H9 (cell line): ENCODE data around the gene ANTXR2. TPM values are rescaled to one million over a fixed set of nuclear protein-coding genes. Genes with fewer than 3 reads are reported as not detected.

ENCODE experiments used
- DNase-seq: peaks from one replicate; pipeline ENCODE4 v3.0.0-alpha.2; 2017
- H2AFZ ChIP-seq: one replicate; pipeline ENCODE4 v1.6.1; 2013; ENCODE audit warnings: mild to moderate bottlenecking, low read length, control low read depth, moderate library complexity
- H2AK5ac ChIP-seq: 2 replicates; pipeline ENCODE4 v1.6.1; 2013; ENCODE audit warnings: low read length, control low read depth, mixed read lengths; ENCODE audit not compliant: insufficient read length
- H2BK120ac ChIP-seq: one replicate; pipeline ENCODE4 v1.6.1; 2013; ENCODE audit warnings: low read depth, mild to moderate bottlenecking, low read length, control low read depth, inconsistent platforms; ENCODE audit not compliant: poor library complexity, severe bottlenecking
- H2BK12ac ChIP-seq: 2 replicates; pipeline ENCODE4 v1.6.1; 2013; ENCODE audit warnings: low read length, control low read depth, mixed read lengths, low read depth; ENCODE audit not compliant: insufficient read length
- H2BK15ac ChIP-seq: 2 replicates; pipeline ENCODE4 v1.6.1; 2013; ENCODE audit warnings: low read depth, low read length, control low read depth
- H2BK20ac ChIP-seq: one replicate; pipeline ENCODE4 v1.6.1; 2013; ENCODE audit warnings: low read depth, mild to moderate bottlenecking, low read length, control low read depth, inconsistent platforms; ENCODE audit not compliant: poor library complexity, severe bottlenecking
- H2BK5ac ChIP-seq: 2 replicates; pipeline ENCODE4 v1.6.1; 2013; ENCODE audit warnings: low read length, control low read depth, mixed read lengths; ENCODE audit not compliant: insufficient read length
- H3K14ac ChIP-seq: 2 replicates; pipeline ENCODE4 v1.6.1; 2013; ENCODE audit warnings: low read length, control low read depth; ENCODE audit not compliant: insufficient read depth
- H3K18ac ChIP-seq: 2 replicates; pipeline ENCODE4 v1.6.1; 2013; ENCODE audit warnings: low read depth, mild to moderate bottlenecking, mixed read lengths, low read length, control low read depth; ENCODE audit not compliant: insufficient read length
- H3K23ac ChIP-seq: 2 replicates; pipeline ENCODE4 v1.6.1; 2013; ENCODE audit warnings: low read length, control low read depth, mixed read lengths, low read depth; ENCODE audit not compliant: insufficient read length
- H3K23me2 ChIP-seq: 2 replicates; pipeline ENCODE4 v1.6.1; 2013; ENCODE audit warnings: low read depth, mild to moderate bottlenecking, mixed read lengths, low read length, control low read depth; ENCODE audit not compliant: insufficient read length, poor library complexity, severe bottlenecking
- H3K27ac ChIP-seq: 2 replicates; pipeline ENCODE4 v1.5.1; 2013; ENCODE audit warnings: low read length, control low read depth, mixed read lengths, low read depth; ENCODE audit not compliant: insufficient read length
- H3K27me3 ChIP-seq: 2 replicates; pipeline ENCODE4 v1.6.1; 2013; ENCODE audit warnings: low read length, control low read depth, inconsistent platforms; ENCODE audit not compliant: insufficient read depth
- H3K4ac ChIP-seq: 2 replicates; pipeline ENCODE4 v1.6.1; 2013; ENCODE audit warnings: low read depth, mild to moderate bottlenecking, control low read depth, inconsistent platforms, low read length, moderate library complexity
- H3K4me1 ChIP-seq: 2 replicates; pipeline ENCODE4 v1.6.1; 2013; ENCODE audit warnings: low read length, control low read depth, inconsistent platforms; ENCODE audit not compliant: insufficient read depth
- H3K4me2 ChIP-seq: 2 replicates; pipeline ENCODE4 v1.6.1; 2013; ENCODE audit warnings: low read length, control low read depth, mixed read lengths; ENCODE audit not compliant: insufficient read length, insufficient read depth
- H3K56ac ChIP-seq: 2 replicates; pipeline ENCODE4 v1.6.1; 2013; ENCODE audit warnings: low read depth, mild to moderate bottlenecking, mixed read lengths, low read length, control low read depth; ENCODE audit not compliant: insufficient read length
- H3K79me1 ChIP-seq: 2 replicates; pipeline ENCODE4 v1.6.1; 2013; ENCODE audit warnings: low read depth, mild to moderate bottlenecking, moderate library complexity, low read length, control low read depth, inconsistent platforms; ENCODE audit not compliant: insufficient read depth, poor library complexity, severe bottlenecking
- H3K79me2 ChIP-seq: 2 replicates; pipeline ENCODE4 v1.6.1; 2013; ENCODE audit warnings: low read length, control low read depth, inconsistent platforms; ENCODE audit not compliant: insufficient read depth
- H3K9ac ChIP-seq: 2 replicates; pipeline ENCODE4 v1.6.1; 2013; ENCODE audit warnings: low read length, control low read depth, mixed read lengths; ENCODE audit not compliant: insufficient read length; ENCODE audit errors: extremely low read depth
- H3K9me3 ChIP-seq: one replicate; pipeline ENCODE4 v1.6.1; 2013; ENCODE audit warnings: low read depth, low read length, inconsistent platforms; ENCODE audit not compliant: control insufficient read depth
- H3T11ph ChIP-seq: one replicate; pipeline ENCODE4 v1.6.1; 2013; ENCODE audit warnings: mild to moderate bottlenecking, low read length, control low read depth, inconsistent platforms
- H4K20me1 ChIP-seq: one replicate; pipeline ENCODE4 v1.6.1; 2013; ENCODE audit not compliant: control insufficient read depth, insufficient read length, insufficient read depth
- H4K5ac ChIP-seq: 2 replicates; pipeline ENCODE4 v1.6.1; 2013; ENCODE audit warnings: low read depth, mild to moderate bottlenecking, mixed read lengths, low read length, control low read depth; ENCODE audit not compliant: insufficient read length
- H4K8ac ChIP-seq: replicated peaks from 2 replicates; pipeline ENCODE4 v1.6.1; 2013; ENCODE audit warnings: low read length, control low read depth, mixed read lengths, low read depth; ENCODE audit not compliant: insufficient read length
- H4K91ac ChIP-seq: 2 replicates; pipeline ENCODE4 v1.6.1; 2013; ENCODE audit warnings: low read depth, mild to moderate bottlenecking, moderate library complexity, mixed read lengths, low read length, control low read depth; ENCODE audit not compliant: insufficient read length
- H3K27ac Mint-ChIP-seq, 3 experiments: 2 replicates in 2 of 3; 3 replicates in 1 of 3; pipeline ENCODE4 v1.8.0; 2020 to 2021; ENCODE audit warnings: mixed read lengths in 3 of 3, mild to moderate bottlenecking in 1 of 3, moderate library complexity in 1 of 3
- H3K27me3 Mint-ChIP-seq: 2 replicates; pipeline ENCODE4 v1.8.0; 2021; ENCODE audit warnings: low read depth, mild to moderate bottlenecking, moderate library complexity, mixed read lengths
- H3K36me3 Mint-ChIP-seq, 3 experiments: 2 replicates in 2 of 3; 3 replicates in 1 of 3; pipeline ENCODE4 v1.8.0; 2020 to 2021; ENCODE audit warnings: low read depth in 3 of 3, mixed read lengths in 3 of 3; ENCODE audit not compliant: insufficient read depth in 1 of 3
- H3K4me1 Mint-ChIP-seq, 2 experiments: 2 replicates each; pipeline ENCODE4 v1.8.0; 2020; ENCODE audit warnings: mixed read lengths in 2 of 2
- H3K4me3 Mint-ChIP-seq, 2 experiments: 2 replicates in 1 of 2; 3 replicates in 1 of 2; pipeline ENCODE4 v1.8.0; 2020 to 2021; ENCODE audit warnings: mild to moderate bottlenecking in 2 of 2, mixed read lengths in 2 of 2, moderate library complexity in 1 of 2
- H3K9me3 Mint-ChIP-seq, 2 experiments: 2 replicates in 1 of 2; 3 replicates in 1 of 2; pipeline ENCODE4 v1.8.0; 2020; ENCODE audit warnings: mild to moderate bottlenecking in 2 of 2, mixed read lengths in 2 of 2, moderate library complexity in 1 of 2
- WGBS: extraction: QIAGEN DNeasy Blood & Tissue Kit; methylation state at CpG from one replicate; pipeline ENCODE4 v1.1.7; 2013; ENCODE audit warnings: missing lambda C conversion rate, low lambda C conversion rate, mixed read lengths; ENCODE audit not compliant: insufficient read length; ENCODE audit errors: extremely low coverage; 5-methylcytosine and 5-hydroxymethylcytosine counted together
- total RNA-seq: library from RNA; stranded (reverse); gene quantifications from 2 replicates; pipeline ENCODE4 v1.2.1, GENCODE V29; 2021
- TF ChIP-seq, protein P1 (sequence below): fragments of 200-600 bp; sonication (generic); conservative IDR thresholded peaks from 3 replicates; pipeline ENCODE4 v1.8.0; 2021; ENCODE audit warnings: antibody characterized with exemption, mild to moderate bottlenecking

Gene ANTXR2
- total RNA-seq, 1 experiment from 2014 or later, result 4.7 TPM

DNA sequence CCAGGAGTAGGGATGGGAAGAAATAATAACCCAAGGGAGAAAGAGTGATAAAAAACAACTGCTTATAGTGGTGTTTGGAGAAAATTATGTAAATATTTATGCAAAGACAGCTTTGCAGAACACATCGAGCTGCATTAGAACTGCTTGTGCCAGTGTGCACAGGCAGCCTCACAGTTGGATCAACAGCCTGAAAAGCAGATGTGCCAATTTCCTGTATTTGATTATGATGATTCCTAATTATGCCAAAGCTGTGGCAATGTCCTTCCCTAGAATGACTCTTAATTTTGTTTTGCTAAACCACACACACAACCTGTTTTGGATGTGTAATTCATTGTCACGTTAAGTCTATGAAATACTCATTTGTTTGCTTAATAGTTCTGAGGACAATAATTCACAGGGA, 30.6 kb upstream of the ANTXR2 start:
- H3K9me3 Mint-ChIP-seq, result peaks cover 8 to 16% of the 10 kb centered on the region in 2 experiments
- H3K27ac Mint-ChIP-seq, result no peak overlapping the region
- no peaks in the 10 kb centered on the region for H3K79me1 ChIP-seq
- no peak overlapping the region for H4K91ac ChIP-seq
- H2BK120ac ChIP-seq, result no peak overlapping the region
- H4K8ac ChIP-seq, result no peak overlapping the region
- H3K4me1 ChIP-seq, result no peaks in the 10 kb centered on the region
- no peak for DNase-seq
- no peak overlapping the region for H3K18ac ChIP-seq
- no peak overlapping the region for H2BK12ac ChIP-seq
- H2BK15ac ChIP-seq, result no peak overlapping the region
- no peak overlapping the region for H3T11ph ChIP-seq
- no peak overlapping the region for H3K4me3 Mint-ChIP-seq
- H4K20me1 ChIP-seq, result no peaks in the 10 kb centered on the region
- no peak overlapping the region for H3K4me2 ChIP-seq
- no peaks in the 10 kb centered on the region for H3K79me2 ChIP-seq
- no peak overlapping the region for H3K23ac ChIP-seq
- H3K27me3 Mint-ChIP-seq, result no peaks in the 10 kb centered on the region
- peaks cover 0 to 7% (median 0%) of the 10 kb centered on the region in 3 experiments; a peak in 2 of 7 replicates for H3K36me3 Mint-ChIP-seq
- H3K9me3 ChIP-seq, result no peaks in the 10 kb centered on the region
- H2BK20ac ChIP-seq, result no peak overlapping the region
- no peaks in the 10 kb centered on the region for H3K27me3 ChIP-seq
- no peak overlapping the region for H4K5ac ChIP-seq
- H3K9ac ChIP-seq, result no peak overlapping the region
- H2BK5ac ChIP-seq, result no peak overlapping the region
- H3K23me2 ChIP-seq, result no peaks in the 10 kb centered on the region
- no peak overlapping the region for H3K56ac ChIP-seq
- TF ChIP-seq, protein P1, sequence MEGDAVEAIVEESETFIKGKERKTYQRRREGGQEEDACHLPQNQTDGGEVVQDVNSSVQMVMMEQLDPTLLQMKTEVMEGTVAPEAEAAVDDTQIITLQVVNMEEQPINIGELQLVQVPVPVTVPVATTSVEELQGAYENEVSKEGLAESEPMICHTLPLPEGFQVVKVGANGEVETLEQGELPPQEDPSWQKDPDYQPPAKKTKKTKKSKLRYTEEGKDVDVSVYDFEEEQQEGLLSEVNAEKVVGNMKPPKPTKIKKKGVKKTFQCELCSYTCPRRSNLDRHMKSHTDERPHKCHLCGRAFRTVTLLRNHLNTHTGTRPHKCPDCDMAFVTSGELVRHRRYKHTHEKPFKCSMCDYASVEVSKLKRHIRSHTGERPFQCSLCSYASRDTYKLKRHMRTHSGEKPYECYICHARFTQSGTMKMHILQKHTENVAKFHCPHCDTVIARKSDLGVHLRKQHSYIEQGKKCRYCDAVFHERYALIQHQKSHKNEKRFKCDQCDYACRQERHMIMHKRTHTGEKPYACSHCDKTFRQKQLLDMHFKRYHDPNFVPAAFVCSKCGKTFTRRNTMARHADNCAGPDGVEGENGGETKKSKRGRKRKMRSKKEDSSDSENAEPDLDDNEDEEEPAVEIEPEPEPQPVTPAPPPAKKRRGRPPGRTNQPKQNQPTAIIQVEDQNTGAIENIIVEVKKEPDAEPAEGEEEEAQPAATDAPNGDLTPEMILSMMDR, result no peak
- H3K4ac ChIP-seq, result no peak overlapping the region
- no peak overlapping the region for H2AFZ ChIP-seq
- H3K4me1 Mint-ChIP-seq, result no peaks in the 10 kb centered on the region
- H3K14ac ChIP-seq, result no peak overlapping the region
- no CpG with 5 or more reads among the region's 2 CpGs for WGBS
- no peak overlapping the region for H2AK5ac ChIP-seq
- no peak overlapping the region for H3K27ac ChIP-seq
